WI38 (cell line): ENCODE data around the gene SFMBT2.

Source experiments
- H3K4me3 ChIP-seq: 2 replicates; pipeline ENCODE4 v1.5.1; 2011; ENCODE audit warnings: low read depth, mild to moderate bottlenecking, control low read depth, low read length
- TF ChIP-seq, protein P1 (sequence below): IDR thresholded peaks from 2 replicates; pipeline ENCODE4 v1.5.1; 2012; ENCODE audit warnings: low read depth, mild to moderate bottlenecking, control low read depth, low read length

The SFMBT2 gene

DNA sequence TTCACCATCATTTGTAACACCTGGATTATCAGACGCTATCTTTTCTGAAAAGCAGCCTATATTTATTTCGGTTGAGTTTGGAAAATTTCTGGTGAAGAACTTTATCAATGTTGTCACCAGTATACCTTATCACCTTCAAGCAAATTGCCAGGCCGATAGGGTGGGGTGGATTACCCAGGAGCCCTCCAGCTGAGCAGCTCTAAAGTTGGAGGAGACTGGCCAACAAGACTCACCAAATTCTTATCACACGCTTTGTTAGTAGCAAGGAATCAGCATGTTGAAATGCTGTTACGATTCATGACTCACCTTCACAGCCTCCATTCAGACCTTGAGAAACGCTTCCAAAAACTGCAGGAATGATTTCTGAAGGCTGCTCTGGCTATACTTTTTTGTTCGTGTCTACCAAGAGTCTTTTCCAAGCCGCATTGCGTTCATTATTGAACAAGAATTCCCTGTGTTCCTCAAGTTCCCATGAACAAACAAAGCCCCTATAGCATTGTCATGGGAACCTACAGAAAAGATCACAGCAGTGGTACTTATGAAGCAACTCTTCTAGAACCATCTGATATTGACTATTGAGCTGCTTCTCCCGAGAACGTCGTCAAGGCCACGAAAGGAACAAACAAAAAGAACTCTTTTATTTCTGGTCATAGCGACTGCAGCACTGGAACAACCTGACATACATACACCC, 291.4 kb downstream of the SFMBT2 start:
- H3K4me3 ChIP-seq, result no peak overlapping the region
- TF ChIP-seq, protein P1, sequence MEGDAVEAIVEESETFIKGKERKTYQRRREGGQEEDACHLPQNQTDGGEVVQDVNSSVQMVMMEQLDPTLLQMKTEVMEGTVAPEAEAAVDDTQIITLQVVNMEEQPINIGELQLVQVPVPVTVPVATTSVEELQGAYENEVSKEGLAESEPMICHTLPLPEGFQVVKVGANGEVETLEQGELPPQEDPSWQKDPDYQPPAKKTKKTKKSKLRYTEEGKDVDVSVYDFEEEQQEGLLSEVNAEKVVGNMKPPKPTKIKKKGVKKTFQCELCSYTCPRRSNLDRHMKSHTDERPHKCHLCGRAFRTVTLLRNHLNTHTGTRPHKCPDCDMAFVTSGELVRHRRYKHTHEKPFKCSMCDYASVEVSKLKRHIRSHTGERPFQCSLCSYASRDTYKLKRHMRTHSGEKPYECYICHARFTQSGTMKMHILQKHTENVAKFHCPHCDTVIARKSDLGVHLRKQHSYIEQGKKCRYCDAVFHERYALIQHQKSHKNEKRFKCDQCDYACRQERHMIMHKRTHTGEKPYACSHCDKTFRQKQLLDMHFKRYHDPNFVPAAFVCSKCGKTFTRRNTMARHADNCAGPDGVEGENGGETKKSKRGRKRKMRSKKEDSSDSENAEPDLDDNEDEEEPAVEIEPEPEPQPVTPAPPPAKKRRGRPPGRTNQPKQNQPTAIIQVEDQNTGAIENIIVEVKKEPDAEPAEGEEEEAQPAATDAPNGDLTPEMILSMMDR, result no peak

DNA sequence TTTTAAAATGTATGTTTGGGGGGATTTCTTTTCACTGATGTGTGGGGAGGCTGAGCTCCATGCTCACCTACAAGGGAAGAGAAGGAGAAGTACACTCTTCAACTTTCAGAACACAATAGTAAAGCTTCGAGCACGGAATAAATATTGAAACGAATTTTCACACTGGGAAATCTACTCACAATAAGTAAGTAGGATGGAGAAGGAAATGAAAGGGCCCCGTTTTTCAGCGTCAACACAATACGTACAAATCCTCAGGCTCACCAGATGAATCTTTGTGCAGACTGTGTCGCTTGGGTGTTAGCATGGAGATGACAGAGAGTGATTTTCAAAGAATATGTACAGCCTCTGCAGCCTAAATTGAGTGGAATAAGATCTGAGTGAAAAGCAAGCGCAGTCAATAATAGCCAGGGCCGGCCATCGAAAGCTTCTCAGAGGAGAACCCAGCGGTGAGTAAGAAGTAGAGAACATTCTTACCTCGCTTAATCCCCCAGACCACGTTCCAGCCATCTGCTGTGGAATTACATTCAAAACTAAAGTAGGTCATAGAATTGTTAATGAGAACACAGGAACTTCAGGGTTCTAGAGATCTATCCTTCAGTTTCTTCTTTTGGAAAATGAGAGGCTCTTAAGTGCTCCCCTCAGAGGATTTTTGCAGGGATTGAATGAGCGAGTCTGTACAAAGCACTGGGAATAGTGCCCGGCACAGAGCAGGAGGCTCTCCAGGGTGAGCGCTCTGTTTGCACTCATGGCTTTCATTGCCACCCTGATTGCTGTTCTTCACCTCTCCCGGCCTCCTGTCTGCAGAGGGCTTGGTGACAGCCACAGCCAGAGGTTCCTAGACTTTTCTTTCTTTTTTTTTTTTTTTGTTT, 292.8 kb downstream of the SFMBT2 start:
- TF ChIP-seq, protein P1, result no peak
- no peak overlapping the region for H3K4me3 ChIP-seq

DNA sequence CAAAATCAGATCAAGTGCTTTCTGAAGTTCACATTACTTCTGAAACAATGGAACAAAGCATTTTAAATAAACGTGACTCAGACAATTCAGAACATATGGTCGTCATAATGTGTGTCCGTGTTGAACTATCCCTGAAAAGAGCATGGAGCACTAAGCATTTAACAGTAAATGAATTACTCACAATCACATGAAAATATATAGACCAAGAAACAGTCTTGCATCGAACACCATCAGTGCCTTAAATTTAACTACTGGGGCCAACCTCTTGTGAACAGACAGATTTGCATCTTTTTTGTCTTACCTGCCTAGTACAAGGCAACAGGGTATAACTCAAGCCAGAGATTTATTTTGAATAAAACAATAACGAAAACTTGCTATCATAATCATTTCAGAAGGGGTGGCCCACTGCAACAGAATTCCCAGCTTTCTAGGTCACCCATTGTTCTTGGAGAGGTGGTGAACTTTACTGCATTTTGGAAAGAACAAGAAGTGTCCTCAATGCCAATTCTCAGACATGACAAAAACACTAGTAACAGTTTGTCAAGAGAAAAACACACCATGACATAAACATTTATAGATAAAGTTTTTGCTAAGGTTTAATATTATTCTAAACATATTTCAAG, 293.5 kb downstream of the SFMBT2 start:
- no peak overlapping the region for H3K4me3 ChIP-seq
- TF ChIP-seq, protein P1, result no peak

DNA sequence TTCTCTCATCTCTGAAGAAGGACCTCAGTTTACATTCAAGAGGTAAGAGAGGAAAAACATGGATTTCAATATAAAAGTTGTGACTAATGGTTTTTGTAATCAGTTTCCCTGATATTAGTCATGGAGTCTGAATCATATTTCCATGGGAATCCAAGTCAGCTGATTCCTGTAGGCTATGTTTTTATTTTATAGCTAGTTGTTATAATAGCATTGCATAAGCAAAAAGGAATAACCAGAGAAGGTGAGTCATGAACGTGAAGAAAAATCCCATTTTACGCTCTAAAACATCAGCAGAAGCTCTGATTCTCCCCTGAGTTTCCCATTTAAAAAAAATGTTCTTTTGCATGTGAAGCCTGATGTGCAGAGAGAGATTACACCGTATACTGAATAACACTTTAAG, 299.3 kb downstream of the SFMBT2 start:
- TF ChIP-seq, protein P1, result no peak
- H3K4me3 ChIP-seq, result no peak overlapping the region

DNA sequence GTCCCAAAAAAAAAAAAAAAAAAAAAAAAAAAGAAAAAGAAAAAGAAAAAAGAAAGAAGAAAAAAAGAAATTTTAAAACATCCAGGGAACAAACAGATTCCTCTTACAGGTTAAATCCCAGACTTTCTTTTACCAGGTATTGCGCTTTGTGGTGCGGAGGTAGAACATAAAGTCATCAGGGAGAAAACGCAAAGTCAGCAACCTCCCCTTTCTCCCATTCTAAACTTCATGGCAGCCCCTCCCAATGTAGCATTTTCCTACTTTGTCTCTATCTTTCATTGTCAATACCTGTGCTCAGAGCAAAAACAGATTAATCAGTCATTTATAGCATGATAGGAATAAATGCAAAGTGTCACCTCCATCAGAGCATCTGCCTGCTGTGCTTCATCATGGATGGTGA, 299.7 kb downstream of the SFMBT2 start:
- H3K4me3 ChIP-seq, result no peak overlapping the region
- TF ChIP-seq, protein P1, result no peak
